Left lobe of liver (tissue), 2 donors: ENCODE measurements around the gene GPATCH8. TPM values are rescaled to one million over a fixed set of nuclear protein-coding genes. Genes with fewer than 3 reads are reported as not detected.
A peak's percentile ranks its signal among the peaks of the same experiment; 100 is the strongest.

Experiments used
- ATAC-seq: fragments of 200-7000 bp; cut with Tn5 transposase; one replicate; pipeline ENCODE4 v1.9.1; 2020; ENCODE audit warnings: mild to moderate bottlenecking, moderate library complexity
- DNase-seq: peaks from one replicate; pipeline ENCODE4 v3.0.0-alpha.2; 2020; ENCODE audit warnings: low spot score
- total RNA-seq: library from RNA; stranded (reverse); gene quantifications from one replicate; pipeline ENCODE4 v1.2.1, GENCODE V29; 2021
- donor health status: DM: no; HTN: no; CAD: no; lungs with moderate emphysema.
- donor health status: DM: no; HTN: yes; CAD: no.

The GPATCH8 gene
- total RNA-seq, 1 donor from 2014 or later = 11.0 TPM

DNA sequence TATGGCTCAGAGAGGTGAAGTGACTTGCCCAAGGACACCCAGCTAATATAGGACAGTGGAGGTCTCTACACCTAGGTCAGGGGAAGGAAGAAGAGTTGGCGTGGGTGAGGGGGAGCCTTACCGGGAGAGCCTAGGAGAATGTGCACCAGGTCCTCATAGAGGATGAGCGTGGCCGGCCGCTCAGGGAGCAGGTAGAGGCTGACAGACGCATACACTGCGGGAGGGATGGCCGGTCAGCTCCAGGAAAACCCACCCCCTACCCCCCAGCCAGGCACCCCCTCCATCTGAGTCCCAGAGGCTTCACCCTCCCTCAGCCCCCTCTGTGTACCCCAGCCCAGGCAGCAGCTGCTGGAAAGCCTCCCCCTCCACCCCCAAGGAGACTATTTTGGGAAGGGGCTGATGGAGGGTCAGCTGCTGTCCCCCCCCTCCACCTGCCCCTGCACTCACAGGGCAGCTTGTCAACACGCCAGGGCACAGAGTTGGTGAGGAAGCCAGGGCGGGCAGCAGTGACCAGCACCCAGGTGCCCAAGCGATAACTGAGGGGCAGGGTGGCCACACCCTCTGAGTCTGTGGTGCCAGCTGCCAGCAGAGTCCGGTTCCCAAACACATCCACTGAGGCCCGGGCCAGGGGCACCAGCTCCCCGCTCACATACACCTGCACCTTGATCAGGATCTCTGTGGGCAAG, 143.6 kb downstream of the GPATCH8 start:
- no peak for ATAC-seq
- DNase-seq = no peak

DNA sequence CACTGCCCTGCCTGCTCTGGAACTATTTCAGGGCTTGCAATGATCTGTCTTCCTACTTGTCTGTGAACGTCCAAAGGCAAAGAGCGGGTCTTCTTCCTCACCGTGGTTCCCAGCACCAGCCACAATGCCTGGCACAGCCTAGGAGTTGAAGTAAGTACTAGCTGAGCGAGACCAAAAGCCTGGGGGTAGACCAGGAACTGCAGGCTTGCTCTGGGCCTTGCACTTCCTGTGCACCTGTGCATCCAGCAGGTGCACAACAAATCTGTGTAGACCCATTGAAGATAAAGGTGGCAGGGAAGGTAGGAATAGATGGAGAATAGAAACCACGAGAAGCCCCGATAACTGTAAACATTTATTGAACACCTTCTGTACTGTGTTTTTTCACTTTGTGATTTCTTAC, 144.2 kb downstream of the GPATCH8 start:
- ATAC-seq = no peak
- no peak for DNase-seq

DNA sequence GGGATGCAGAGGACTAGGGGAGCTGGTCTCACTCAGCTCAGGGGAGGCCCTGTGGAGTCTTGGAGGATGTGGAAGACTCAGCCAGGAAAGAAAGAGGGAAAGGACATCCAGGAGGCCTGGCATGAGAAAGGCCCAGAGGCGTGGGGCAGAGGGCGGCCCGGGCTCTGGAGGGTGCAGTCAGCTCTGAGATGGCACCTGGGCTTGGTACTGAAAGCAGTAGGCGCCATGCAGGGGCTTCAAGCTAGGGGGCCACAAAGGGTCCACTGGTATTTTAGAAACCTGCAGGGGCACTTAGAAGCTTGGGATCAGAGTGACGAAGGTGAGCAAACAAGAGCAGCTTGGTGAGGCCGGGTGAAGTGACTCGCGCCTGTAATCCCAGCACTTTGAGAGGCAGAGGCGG, 145.1 kb downstream of the GPATCH8 start:
- no peak for DNase-seq
- ATAC-seq = no peak

DNA sequence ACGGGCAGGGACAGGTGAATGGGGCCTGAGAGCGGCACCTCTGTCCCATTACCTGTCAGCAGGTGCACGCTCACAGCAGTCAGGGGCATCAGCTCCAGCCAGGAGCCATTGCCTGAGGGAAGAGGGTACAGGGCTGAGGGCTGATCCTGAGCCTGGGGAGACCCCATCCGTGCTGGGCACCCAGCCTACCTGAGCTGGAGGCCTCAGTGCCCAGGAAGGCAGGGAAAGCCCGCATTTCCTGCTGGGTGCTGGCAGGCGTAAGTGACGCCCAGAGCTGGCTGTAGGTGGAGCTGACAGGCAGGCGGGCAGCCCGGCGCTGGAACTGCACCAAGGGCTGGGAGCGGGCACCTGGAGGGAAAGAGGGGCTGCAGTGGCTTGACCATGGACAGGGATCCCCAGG, 147.0 kb downstream of the GPATCH8 start:
- DNase-seq (no peak), ATAC-seq (no peak)

DNA sequence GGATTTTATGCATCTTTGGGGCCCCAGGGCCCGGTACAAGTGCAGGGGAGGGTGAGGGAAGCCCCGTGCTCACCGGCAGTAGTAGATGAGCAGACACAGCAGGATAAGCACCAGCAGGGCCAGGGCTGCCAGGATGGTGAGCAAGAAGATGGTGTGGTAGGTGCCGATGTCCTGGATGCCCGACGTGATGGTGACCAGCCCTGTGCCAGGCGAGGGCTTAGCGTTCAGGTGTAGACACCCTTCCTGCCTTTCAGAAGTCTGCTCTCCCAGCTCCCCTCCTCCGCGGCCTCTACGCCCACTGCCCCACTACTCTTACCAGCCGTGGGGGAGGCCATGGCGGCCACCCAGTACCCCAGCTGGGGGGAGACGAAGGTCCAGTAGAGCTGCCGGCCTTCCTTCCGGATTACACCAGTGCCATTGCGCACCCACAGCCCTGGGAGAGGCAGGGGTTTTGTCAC, 147.5 kb downstream of the GPATCH8 start:
- ATAC-seq (no peak), DNase-seq (no peak)

DNA sequence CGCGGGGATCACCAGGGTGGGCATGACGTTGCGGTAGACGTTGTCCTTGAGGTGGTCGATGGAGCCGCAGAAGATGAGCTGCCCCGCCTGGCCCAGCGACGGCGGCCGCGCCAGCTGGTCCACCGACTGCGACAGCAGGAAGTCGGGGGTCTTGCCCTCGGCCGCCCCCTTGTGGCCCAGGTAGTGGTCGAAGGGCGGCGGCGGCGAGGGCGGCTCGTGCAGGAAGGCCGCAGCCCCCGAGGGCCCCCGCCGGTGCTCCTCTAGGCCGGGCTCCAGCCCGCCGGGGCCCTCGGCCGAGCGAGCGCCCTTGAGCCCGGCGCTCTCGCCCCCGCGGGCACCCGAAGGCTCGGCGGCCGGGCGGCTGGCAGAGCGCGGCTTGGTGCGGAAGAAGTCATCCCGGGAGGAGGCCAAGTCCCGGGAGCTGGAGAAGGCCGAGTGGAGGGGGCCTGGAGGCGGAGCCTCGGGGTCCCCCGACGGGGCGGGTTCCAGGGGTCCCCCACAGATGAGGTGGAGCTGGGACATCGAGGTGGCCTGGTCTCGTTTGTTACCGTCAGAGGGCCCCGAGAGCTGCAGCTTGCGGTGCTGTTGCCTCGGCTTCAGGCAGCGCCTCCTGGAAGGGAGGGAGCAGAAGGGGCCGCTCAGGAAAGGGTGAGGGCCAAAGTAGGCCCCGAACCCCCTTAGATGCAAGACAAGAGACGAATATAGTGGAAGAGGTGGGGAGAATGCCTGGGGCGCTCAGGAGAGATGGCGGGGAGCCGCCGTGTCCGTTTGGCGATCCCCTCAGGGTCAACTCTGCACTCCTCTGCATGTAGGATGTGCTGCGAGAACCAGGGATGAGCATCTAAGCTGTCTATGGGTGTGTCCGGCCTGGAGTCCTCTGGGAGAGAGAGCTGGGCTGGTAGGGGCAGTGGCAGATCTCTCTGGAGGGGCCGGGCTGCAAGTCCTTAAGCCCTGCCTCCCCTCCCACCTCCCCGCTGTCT, 148.3 kb downstream of the GPATCH8 start:
- no peak for ATAC-seq
- no peak for DNase-seq

DNA sequence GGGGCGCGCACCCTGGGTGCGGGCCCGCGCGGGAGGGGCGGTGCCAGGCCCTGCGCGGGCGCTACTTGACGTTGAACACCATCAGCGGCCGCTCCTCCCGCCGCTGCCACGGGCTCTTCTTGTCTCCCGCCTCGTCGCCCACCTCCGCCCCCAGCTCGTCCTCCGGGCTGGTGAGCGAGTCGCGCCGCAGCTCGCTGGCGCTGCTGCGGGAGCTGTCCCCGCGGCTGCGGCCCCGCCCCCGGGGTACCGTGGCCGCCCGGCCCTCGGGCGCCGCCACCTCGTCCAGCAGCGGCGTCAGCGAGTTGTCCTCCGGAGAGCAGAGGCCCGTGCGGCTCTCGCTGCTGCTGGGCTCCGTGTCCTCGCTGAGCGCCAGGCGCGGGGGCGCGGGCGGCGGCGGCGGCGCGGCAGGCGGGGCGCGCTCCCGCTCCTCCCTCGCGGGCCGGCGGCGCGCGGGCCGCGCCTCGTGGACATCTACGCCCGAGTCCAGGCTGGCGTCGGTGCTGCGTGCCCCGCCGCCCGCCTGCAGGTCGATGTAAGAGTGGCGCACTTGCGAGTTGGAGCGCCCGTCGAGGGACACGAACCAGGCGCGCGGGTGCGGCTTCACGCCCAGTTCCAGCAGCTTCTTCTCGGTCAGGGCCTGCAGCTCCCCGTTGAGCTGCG, 149.4 kb downstream of the GPATCH8 start:
- peak; percentile 58 for ATAC-seq
- DNase-seq = no peak

DNA sequence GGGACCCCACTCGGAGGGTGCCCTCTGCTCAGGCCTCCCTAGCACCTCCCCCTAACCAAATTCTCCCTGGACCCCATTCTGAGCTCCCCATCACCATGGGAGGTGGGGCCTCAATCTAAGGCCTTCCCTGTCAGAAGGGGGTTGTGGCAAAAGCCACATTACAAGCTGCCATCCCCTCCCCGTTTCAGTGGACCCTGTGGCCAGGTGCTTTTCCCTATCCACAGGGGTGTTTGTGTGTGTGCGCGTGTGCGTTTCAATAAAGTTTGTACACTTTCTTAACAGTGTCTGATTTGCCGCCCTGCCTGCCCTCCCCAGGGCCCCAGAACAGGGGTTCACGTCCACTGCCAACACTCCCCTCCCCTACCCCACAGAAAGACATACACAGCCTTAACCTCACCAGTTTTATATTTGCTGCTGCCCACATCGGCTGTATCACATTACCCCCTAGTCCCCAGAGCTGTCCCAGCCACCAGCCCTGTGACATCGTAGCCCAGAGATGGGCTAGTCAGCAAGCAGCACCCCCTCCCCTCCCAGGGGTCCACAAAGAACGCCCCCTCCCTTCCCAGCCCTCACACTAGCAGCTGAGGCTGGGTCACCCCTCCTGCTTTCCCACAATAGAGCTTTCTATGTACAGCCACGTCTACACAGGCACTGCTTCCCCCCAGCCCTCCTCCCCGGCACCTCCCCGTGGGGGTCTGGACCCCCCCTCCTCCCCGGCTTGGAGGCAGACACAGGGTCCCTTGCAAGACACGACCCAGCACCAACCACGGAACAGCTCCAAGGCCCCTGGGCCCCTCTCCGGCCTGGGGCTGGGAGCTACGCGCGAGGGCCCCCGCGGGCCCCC, 150.2 kb downstream of the GPATCH8 start:
- ATAC-seq (no peak), DNase-seq (no peak)

DNA sequence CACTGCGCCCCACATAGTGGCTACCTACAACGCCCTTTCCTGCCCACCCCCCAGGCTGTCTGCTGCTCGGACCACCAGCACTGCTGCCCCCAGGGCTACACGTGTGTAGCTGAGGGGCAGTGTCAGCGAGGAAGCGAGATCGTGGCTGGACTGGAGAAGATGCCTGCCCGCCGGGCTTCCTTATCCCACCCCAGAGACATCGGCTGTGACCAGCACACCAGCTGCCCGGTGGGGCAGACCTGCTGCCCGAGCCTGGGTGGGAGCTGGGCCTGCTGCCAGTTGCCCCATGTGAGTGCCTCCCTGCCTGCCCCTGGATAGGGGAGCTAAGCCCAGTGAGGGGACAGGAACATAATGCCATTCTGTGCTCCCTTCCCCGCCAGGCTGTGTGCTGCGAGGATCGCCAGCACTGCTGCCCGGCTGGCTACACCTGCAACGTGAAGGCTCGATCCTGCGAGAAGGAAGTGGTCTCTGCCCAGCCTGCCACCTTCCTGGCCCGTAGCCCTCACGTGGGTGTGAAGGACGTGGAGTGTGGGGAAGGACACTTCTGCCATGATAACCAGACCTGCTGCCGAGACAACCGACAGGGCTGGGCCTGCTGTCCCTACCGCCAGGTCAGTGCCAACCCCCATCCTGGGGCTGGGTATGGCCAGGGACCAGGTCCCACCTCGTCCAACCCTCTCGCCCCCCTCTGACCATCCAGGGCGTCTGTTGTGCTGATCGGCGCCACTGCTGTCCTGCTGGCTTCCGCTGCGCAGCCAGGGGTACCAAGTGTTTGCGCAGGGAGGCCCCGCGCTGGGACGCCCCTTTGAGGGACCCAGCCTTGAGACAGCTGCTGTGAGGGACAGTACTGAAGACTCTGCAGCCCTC, 151.0 kb downstream of the GPATCH8 start:
- ATAC-seq (no peak), DNase-seq (no peak)

DNA sequence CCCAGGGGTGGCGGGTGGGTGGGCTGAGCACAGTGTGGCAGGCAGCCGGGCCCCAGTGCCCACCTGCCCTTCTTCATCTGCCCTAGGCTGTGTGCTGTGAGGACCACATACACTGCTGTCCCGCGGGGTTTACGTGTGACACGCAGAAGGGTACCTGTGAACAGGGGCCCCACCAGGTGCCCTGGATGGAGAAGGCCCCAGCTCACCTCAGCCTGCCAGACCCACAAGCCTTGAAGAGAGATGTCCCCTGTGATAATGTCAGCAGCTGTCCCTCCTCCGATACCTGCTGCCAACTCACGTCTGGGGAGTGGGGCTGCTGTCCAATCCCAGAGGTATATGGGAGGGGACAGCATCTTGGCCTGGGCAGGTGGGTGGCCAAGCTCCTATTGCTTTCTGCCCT, 151.7 kb downstream of the GPATCH8 start:
- no peak for DNase-seq
- ATAC-seq = no peak

DNA sequence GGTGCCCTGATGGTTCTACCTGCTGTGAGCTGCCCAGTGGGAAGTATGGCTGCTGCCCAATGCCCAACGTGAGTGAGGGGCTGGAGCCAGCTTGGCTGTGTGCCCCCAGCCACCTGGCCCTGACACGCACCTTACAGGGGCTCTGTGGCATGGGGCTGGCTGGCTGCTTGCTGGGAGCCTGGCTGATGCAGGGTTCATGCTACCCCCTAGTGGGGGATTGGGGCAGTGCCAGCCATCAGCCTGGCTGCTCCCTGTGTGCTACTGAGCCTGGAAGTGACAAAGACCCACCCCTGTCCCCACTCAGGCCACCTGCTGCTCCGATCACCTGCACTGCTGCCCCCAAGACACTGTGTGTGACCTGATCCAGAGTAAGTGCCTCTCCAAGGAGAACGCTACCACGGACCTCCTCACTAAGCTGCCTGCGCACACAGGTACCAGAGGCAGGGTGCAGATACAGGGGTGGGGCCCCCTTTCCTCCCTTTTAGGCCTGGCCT, 152.4 kb downstream of the GPATCH8 start:
- peak; percentile 71 for DNase-seq
- ATAC-seq = peak; percentile 84

DNA sequence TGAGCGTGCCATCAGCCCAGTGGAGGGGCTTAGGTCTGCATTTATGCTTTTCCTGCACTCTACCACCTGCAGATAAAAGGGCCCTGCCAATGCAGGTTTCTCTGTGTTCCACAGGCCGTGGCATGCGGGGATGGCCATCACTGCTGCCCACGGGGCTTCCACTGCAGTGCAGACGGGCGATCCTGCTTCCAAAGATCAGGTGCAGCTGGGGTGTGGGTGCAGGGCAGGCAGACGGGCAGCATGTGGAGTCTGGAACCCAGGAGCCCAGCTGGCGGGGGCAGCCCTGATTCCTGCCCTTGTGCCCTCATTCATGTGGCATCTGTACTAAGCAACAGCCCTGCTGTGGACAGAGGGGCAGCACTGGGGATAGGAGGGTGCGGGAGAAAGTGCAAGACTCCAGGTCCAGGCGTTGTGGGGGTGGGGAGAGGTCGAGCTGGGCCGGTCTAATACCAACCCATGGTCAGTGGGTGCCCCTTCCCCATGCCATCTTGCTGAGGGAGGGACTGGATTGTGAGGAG, 153.6 kb downstream of the GPATCH8 start:
- ATAC-seq = no peak
- DNase-seq = no peak

DNA sequence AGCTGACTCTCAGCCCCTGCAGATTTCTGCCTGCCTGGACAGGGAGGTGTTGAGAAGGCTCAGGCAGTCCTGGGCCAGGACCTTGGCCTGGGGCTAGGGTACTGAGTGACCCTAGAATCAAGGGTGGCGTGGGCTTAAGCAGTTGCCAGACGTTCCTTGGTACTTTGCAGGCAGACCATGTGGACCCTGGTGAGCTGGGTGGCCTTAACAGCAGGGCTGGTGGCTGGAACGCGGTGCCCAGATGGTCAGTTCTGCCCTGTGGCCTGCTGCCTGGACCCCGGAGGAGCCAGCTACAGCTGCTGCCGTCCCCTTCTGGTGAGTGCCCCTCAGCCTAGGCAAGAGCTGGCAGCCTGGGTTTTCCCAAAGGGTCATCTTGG, 154.2 kb downstream of the GPATCH8 start:
- ATAC-seq = no peak

DNA sequence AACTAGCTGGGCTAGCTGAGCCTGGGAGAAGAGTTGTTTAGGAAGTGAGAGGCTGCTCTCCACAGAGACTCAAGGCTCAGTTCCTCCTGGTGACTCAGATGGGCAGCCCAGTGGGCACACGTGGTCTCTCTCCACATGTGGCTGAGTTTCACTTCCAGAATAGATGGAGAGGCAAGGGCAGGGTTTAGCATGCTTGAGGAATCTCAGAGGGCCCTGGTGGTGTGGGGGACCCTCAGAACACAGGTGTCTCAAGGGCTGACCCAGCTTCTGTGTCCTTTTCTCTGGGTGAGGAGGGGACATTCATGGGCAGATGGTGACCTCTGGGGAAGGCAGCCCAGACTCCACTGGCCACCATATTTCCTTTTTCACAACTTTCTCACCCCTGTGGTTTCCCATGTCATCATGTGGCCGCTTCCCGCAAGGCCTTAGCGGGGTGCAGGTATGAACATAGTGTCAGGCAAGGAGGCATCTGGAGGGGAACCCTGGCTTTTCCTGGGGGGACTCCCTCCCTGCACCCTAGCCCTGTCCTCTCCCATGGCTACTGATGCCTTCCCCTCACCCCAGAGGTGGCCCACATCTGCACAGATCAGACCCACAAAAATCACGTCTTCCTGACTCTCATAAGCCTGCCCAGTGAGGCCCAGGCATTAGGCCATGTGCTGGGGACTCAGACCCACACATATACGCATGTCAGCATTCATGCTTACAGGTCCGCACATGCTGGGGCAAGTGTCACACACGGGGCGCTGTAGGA, 154.8 kb downstream of the GPATCH8 start:
- DNase-seq (peak; percentile 46), ATAC-seq (no peak)

More for the DNA sequence above, 154.2 kb downstream of the GPATCH8 start:
- DNase-seq = no peak
